SW 1271 (cell line): ENCODE results near the gene RCSD1.

ENCODE experiments used
- DNase-seq, 2 experiments: peaks; one replicate each; lab custom pipeline; 2025; lab: John Stamatoyannopoulos, UW

Gene RCSD1

DNA sequence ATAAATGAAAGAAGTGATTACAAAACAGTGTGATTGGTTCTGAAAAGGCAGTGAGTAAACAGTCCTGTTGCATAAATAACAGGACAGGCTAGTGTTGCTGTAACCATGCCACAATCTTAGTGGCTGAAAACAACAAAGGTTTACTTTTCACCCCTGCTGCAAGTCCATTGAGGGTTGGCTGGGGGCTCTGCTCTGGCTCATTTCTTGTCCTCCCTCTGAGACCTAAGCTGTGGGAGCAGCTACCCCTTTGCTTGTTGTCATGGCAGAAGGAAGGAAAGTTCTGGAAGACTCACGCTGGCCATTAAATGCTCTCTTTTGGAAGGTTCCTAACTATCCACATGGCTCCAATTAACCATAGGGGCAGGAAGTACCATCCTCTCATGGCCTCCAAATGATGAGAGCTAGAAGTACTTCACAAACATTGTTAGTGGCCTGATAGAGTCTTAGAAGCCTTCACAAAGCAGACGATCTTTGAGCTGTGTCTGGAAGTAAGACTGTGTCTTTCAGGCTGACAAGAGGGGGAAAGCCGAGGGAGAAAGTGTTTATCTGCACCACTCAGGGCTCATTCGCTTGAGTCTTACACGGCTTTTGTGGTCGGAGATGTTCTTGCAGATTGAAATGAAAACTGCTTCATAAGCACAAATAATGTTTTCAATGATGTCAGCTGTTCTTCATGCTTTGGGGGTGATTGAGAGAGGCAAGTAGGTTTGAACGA is 11.9 kb downstream of the RCSD1 start:
- DNase-seq: no peak

DNA sequence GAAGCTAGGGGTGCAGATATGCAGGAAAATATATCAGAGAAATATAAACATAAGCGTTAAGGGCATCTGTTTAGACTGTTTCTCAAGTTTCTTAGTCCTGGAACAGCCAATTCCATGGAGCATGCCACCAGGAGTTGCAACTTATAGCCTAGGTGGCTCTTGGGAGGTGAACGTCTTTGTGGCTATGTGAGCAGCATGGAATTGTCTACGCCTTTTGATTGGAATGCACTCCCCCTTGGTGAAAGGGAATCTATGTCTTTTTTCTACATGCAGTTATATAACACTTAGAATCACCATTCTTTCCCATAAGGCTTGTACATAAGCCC is 12.4 kb downstream of the RCSD1 start:
- no peak for DNase-seq

DNA sequence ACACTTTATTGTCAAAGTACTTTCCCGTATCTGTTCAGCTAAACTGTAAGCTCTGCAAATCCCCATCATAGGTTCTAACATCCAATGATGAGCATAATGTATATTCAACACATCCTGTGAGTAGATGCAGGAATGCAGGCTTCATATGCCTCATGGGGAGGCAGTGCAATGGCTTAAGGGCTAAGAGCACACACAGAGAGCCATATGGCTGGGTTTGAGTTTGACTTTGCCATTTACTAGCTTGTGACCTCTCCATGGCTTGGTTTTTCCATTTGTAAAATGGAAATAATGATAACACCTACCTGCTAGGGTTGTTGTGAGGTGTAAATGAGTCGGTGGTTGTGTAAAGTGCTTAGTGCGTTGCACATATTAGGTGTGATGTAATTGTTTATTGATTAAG is 13.4 kb downstream of the RCSD1 start:
- no peak for DNase-seq

DNA sequence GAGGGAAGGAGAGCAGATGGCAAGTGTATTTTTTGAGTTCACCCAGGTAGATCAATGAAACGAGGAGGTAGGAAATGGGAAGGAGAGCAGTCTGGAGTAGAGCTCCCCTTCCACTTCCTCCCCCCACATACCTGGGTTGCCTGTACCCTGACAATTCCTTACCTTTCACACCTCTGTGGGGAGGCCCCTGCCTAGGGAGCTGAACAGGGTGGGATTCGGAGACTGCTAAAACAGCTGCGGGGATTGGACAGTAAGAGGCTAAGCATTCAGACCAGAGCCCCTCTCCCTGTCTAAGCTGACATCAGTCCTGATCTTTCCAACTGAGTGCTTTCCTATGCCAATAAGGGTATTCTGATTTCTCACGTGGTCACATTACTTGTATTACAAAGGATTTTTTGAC is 14.5 kb downstream of the RCSD1 start:
- no peak for DNase-seq

DNA sequence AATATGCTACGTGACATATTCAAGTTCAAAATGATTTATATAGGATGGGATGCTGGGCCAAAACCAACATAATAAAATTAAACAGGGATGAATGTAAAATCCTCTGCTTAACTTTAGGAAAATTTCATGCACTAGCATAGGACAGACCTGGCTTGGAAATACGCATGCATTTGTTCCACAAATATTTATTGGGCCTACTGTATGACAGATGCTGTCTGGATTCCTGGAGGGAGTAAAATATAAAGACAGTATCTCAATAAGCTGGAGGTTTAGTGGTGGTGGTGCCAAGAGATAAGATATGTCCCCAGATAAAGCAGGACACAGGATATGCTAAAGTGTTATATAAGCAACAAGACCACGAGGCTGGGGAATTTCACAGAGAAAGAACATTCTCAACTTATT is 15.1 kb downstream of the RCSD1 start:
- DNase-seq: no peak

DNA sequence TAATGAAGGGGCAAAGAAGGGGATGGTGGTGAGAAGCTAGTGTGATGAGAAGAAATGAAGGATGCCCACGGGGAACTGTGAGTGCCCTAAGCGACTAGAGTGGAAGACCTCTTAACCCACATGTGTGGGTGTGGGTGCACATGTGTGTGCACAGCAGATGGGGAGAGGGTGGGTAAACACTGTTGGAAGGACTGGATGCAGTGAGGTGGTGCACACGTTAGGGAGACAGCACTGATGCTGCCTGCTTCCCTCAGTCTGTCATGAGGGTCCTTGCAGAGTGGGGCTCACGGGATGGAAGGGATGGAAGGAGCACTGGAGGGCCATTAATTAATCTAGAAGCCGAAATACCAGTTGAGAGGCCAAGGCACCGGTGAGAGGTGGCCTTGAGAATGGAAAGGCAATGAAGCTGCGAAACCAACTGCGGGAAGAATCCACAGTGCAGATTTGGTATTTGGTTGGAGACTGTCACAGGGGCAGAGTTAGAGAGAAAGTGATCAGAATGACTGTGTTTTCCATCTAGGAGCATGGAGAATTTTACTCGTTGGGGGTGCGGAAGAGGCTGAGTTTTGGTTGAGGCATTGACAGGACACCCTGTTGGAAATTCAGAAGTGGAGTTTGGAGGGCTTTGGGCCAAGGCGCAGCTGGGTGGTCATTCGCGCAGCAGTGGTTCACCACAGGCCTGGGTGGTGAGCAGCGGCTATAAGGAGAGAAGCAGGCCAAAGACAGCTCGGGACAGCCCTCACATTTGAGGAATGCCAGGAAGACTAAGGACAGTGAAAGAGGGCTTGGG is 15.8 kb downstream of the RCSD1 start:
- DNase-seq: no peak

DNA sequence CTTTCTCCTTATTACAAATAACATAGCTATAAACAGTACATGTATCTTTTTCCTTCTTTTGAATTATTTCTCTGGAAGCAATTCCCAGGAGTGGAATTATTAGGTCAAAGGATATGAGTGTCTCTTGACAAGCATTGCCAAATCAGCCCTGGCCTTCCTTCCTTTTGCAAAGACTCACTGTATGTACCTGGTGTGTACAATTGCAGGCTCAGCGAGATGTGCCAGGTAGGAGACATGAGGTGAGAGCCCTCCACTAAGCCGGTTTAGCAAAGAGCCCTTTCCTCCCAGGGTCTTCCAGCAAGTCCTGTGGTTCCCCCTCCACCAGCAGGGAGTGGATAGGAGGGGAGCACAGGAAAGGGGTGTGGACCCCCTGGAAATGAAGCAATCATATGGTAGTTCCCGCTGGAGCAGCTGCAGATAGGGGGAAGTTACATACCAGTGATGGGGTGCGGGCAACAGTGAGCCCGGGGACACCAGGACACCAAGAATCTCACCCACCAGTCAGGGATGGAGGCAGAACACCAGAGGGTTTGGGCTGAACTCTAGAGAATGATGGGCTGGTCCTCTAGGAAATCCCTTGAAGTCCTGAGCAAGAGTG is 18.3 kb downstream of the RCSD1 start:
- no peak for DNase-seq

DNA sequence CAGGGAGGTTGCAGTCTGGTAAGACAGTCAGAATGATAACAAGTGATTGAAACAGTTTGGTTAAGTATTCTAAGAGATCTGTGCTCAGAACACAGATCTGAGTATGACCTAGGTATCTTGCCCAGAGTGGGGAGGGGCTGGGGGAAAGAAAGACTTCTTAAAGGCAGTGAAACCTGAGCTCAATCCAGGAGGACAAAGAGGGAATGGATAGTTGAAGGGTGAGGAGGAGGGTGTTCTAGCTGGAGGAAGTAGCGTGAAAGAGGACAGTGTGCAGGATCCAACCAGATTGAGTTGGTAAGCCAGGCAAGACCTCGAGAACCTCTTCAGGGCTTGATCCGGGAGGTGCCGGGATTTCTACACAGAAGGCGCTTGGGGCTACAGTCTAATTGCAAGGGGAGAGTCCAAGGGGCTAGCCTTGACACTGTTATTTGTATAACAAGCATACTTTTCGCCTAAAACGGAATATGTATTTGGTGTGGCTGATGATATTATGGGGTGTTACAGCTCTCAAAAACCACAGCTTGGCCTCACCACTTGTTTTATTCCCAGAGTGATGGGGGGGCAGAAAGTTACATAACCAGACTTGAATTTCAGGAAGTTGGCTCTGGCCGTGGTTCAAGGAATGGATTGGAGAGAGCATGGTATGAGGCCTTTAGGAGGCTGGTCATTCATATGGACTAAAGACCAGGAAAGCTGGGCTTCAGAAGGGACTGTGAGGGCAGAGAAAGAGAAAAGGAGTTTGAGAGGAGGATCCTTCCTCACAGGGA is 19.1 kb downstream of the RCSD1 start:
- DNase-seq: no peak

DNA sequence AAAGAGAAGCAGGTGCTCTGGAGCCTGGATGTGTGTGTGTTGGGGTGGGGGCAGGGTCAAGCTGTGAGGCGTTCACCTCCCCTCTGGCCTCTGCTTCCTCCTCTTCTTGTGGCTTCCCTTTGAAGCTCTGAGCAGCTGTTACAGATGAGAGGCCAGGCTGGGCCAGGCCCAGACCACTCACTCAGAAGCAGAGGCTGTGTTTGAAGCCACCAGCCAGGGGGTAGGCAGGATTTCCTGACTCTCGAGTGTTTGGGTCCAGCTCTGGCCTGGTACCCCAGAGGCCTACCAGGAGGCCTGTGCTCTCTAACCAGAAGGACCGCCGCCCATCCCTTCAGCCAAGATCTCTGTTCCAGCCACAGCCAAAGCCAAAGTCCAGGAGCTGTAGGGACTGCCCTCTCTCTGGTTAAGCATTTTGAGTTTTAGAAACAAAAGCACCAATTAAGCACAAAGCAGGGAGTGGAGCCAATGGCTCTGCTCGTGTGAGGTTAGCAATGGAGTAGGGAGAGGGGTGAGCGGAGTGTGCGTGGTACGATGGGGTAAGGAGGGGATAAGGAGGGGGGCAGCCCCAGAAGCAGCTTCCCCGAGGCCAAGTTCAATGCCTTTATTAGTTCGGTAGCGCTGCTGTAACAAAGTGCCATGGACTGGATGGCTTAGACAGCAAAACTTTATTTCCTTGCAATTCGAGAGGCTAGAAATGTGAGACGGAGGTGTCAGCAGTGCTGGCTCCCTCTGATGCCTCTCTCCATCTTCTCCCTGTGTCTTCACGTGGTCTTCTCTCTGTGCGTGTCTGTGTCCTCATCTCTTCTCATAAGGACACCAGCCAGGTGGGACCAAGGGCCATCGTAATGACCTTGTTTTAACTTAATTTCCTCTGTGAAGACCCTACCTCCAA is 20.5 kb downstream of the RCSD1 start:
- no peak for DNase-seq

DNA sequence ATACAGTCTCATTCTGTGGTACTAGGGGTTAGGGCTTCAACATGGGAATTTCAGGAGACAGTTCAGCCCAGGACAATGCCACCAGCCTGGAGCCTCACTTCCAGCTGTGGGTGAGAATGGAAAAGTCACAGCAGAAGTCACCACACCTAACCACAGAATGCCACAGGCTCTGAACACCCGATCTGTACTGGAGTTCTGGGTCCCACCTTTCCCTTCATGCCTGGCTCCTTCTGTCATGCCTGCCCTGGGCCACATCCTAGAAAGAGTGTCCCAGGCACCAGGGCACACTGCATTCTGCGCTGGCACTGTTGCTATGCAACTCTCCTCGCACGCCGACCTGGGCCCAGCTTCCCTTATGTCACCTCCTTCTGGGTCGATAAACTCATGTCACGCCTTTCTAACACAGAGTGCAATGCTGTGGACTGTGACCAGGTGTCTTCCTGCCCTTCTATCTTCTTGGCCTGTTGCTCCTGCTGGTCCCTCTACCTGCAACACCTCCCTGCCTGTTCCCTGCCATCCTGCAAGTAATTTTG is 21.2 kb downstream of the RCSD1 start:
- DNase-seq: no peak

DNA sequence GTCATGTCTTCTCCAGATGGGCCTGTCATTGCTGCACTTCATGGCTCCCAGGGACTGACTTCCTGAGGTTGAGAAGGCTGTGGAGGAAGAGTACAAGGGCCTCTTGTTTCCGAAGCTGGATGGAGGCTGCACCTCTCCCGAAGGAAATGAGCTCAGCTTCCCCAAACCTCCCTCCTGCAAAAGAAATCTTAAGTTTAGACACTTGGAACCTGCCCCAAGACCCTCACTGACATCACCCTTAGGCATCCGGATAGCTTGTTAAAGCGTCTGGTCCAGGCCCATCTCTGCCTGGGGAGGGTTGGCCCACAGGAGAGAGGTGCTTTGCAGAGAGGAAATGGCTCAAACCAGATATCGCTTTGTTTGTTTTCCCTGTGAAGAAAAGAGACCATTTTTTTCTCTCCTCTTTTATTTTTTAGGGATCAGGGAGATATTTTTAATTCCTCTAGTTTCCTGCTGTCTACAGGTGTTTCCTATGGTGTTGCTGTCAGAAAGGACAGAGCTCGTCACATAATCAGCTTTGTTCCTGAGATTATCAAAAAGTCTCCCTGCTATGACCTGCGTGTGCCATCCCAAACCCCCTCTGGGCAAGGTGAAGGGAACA is 25.0 kb downstream of the RCSD1 start:
- no peak for DNase-seq

DNA sequence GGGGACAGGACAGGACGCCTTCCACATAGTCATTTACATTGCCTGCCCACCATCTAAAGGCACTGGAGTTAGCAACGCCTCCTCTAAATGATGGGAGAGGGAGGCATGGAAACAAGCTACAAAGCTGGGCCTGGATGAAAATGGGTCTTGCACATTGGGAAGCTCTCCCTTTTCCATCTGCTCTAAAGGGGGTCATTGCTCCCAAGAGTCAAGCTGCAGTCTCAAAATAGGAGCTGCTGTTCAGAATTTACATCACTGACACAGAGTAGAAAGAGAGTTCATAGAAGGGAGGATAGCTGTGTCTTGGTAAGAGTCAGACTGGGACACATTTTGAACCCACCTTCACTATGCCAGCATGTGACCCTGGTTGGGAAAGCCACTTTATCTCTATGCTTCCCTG is 26.6 kb downstream of the RCSD1 start:
- DNase-seq: no peak

DNA sequence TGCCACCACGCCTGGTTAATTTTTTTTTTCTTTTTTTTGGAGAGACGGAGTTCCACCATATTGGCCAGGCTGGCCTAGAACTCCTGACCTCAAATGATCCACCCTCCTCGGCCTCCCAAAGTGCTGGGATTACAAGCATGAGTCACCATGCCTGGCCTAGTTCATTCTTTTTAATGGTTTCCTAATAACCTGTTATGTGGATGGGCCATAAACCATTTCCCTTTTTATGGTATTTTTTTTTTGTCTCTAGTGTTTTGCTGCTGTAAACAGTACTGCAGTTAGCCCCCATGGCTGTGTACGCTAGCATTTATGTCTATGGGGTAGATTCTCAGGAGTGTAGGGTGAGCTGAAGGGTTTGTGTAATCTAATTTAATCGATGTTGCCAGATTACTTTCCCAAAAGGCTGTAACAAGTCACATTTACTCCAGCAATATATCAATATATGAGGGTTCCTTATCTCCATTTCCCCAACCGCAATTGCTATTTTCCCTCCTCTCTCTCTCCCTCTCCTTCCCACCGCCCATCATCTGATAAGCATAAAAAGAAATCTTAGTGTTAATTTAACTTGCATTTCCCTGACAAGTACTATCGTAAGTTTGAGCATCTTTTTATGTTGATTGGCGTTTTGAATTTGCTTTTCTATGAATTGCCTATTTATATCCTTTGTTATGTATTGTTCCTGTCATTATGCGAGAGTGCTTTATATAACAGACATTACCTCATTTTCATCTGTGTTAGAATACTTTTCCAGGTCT is 28.7 kb downstream of the RCSD1 start:
- DNase-seq: no peak

DNA sequence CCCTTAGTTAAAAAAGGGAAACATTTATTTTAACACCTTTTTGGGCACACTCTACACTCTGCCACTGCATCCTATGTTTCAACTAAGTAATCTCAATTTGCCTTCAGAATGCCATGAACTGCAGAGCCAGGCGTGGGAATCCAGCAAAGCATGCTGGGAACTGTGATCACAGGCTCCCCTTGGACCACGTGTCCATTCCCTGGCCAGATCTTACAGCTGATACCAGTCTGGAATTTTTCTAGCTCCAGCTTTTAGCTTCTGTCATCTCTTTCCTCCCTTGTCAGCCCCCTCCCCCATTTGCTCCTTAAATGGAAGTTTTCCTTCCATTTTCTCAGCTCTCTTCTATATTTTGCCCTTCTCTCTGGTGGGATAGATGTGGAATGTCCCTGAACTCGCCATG is 29.4 kb downstream of the RCSD1 start:
- no peak for DNase-seq

DNA sequence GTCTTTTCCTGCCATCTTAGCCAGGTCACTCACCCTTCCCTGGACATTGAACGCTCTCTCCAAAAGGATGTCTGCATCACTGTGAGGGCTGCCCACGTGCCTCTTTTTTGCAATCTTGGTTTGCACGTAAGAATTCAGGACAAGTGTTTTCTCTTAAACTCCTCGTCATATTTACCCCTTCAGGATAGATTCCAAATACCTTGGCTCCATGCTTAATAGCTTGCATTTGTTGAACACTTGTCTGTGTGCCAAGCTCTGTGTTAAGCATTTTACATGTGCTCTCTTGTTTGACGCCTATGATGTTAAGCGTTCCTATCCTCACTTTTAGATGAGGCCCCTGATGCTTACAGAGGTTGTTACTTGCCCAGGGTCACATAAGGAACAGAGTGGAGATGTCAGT is 29.8 kb downstream of the RCSD1 start:
- DNase-seq: no peak

DNA sequence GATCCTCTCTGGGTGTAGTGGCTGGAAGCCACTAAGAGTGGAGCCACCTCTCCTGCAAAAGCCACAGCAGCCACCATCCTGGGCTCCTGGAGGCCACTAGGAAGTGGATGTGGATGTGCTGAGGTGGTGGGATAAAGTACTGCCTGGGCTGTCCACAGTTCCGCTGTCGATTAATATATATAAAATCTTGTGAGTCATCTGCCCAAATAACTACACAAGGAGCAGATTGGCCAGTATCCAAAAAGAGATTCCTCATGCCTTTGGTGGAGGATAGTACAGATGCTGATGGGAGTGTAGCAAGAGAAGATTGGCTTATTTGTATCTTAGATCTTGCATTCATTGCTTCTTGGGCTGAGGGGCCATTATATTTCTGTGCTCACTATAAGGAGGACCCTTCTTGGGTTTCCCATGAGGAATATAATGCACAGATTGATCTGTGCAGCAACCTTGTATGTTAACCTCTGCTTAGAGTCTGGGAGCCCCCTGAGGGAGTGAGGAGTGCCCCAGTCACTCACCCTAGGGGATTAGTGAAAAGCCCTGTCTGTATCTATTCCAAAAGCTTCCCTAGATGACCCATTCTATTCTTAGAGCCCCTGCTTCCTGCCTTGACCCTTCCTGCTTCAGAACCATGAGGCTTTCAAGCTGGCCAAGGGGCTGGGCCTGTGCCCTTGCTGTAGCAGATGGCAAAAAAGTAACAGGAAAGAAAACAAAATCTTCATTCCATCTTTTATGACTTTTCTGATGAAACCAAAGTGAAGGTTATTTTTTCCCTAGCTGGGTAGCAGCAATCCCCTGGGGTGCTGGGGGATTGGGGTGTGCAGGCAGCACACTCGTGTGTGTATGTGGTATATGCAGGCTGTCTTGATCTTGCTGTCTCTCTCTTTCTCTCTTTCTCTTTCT is 31.7 kb downstream of the RCSD1 start:
- no peak for DNase-seq

DNA sequence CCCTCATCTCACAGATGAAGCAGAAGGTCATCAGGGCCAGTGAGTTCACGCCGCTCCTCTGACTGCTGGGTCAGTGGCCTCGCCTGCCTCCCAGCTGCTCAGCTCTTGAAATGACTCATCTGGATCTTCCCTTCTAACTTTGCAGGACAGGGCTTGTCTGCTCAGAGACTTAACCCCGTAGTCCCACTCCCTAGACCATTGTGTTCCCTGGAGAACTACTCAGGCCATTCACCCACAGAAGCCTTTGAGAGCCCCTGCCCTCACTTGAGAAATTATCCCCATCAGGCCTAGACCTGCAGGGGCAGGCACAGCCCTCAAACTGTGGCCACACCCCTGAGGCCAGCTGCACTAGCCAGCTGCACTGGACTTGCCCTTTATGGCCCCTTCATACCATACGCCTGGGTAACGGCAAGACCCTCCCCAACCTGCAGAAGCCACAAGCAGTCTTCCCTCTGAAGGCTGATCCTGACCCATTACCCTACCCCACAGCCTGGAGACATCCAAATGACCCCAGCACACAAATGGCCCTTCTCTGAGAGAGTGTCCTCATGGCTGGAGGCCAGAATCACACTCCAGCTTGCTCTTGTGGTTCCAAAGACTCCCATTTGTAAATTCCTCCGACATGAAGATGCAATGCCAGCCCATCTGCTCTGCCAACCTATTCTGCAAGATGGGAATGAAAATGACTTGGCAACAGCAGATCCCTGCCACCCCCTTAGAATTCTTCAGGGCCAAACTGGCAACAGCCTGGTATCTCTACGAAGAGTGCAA is 33.2 kb downstream of the RCSD1 start:
- DNase-seq: no peak

DNA sequence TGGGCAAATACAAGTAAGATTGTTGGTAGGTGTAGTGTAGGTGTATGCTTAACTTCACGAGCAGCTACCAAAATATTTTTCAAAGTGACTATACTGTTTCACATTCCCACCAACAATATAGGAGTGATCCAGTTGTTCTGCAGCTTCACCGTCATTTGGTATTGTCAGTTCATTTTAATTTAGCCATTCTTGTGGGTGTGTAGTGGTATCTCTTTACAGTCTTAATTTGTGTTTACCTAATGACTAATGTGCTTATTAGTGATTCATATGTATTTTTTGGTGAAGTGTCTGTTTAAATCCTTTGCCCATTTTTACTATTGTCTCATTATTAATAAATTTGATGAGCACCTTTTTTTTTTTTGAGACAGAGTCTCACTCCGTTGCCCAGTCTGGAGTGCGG is 35.4 kb downstream of the RCSD1 start:
- no peak for DNase-seq
